MCF 10A (cell line): ENCODE data around the gene METTL13. TPM values are rescaled to one million over a fixed set of nuclear protein-coding genes. Genes with fewer than 3 reads are reported as not detected.

Experiments
- BruUV-seq: library from RNA; stranded (reverse); fragments of 400-500 nt; replicated peaks from 2 replicates; lab custom pipeline; 2021; lab: Mats Ljungman, UMichigan
- CTCF ChIA-PET: fragments of 300-600 bp; sonication (Branson Sonifier 250); formaldehyde crosslinking; extraction: SDS; loops from one replicate; lab custom pipeline; 2021; ENCODE audit warnings: antibody characterized with exemption, inconsistent platforms; lab: Yijun Ruan, JAX
- POLR2A ChIA-PET: fragments of 300-600, 350-650 bp; sonication (Branson Sonifier 250); formaldehyde crosslinking; extraction: SDS; loops from one replicate; lab custom pipeline; 2020; ENCODE audit warnings: antibody characterized with exemption, inconsistent platforms; lab: Yijun Ruan, JAX
- DNase-seq: peaks from one replicate; pipeline ENCODE4 v3.0.0-alpha.2; 2018; ENCODE audit not compliant: unreplicated experiment
- H3K27ac Mint-ChIP-seq: one replicate; pipeline ENCODE4 v1.8.0; 2022; ENCODE audit warnings: mild to moderate bottlenecking, low read depth, mixed read lengths; ENCODE audit not compliant: unreplicated experiment
- H3K27me3 Mint-ChIP-seq: one replicate; pipeline ENCODE4 v1.8.0; 2022; ENCODE audit warnings: mixed read lengths; ENCODE audit not compliant: insufficient read depth, unreplicated experiment
- H3K36me3 Mint-ChIP-seq: one replicate; pipeline ENCODE4 v1.8.0; 2022; ENCODE audit warnings: mild to moderate bottlenecking, moderate library complexity, mixed read lengths; ENCODE audit not compliant: insufficient read depth, unreplicated experiment
- H3K4me1 Mint-ChIP-seq: one replicate; pipeline ENCODE4 v1.8.0; 2022; ENCODE audit warnings: mixed read lengths; ENCODE audit not compliant: insufficient read depth, unreplicated experiment
- H3K4me3 Mint-ChIP-seq: one replicate; pipeline ENCODE4 v1.8.0; 2022; ENCODE audit warnings: mild to moderate bottlenecking, moderate library complexity, mixed read lengths; ENCODE audit not compliant: unreplicated experiment
- H3K9me3 Mint-ChIP-seq: one replicate; pipeline ENCODE4 v1.8.0; 2022; ENCODE audit warnings: mixed read lengths; ENCODE audit not compliant: unreplicated experiment
- CTCF ChIP-seq: fragments of 200-600 bp; IDR thresholded peaks from one replicate; pipeline ENCODE4 v1.8.0; 2022; ENCODE audit warnings: antibody characterized with exemption, mild to moderate bottlenecking; ENCODE audit not compliant: unreplicated experiment
- intact Hi-C: fragments of 100-400 bp; cut with micrococcal nuclease; formaldehyde crosslinking; loops from 2 replicates; pipeline ENCODE4 v1.14.1; 2022
- total RNA-seq: library from RNA; stranded (reverse); gene quantifications from 2 replicates; pipeline ENCODE4 v1.2.3, GENCODE V29; 2022

METTL13 gene
- total RNA-seq, 1 experiment from 2014 or later, result 30.7 TPM

GRCh38 chr1:171769754-171770153 lies 11.7 kb upstream of the METTL13 start:
- no peaks in the 10 kb centered on the region for H3K4me1 Mint-ChIP-seq
- no peaks in the 10 kb centered on the region for H3K9me3 Mint-ChIP-seq
- no peaks in the 10 kb centered on the region for H3K36me3 Mint-ChIP-seq
- POLR2A ChIA-PET, result no interaction called here
- no peak overlapping the region for H3K4me3 Mint-ChIP-seq
- H3K27me3 Mint-ChIP-seq, result peaks cover 23% of the 10 kb centered on the region
- no peak overlapping the region for H3K27ac Mint-ChIP-seq
- DNase-seq, result no peak
- no TSS peak for BruUV-seq
- TF ChIP-seq CTCF, result no peak
- intact Hi-C loops, result no loop called here
- CTCF ChIA-PET, result no interaction called here

- BruUV-seq, result no TSS peak
- POLR2A ChIA-PET, result interaction anchor here (0.6 kb wide), 1 partner anchor 30 kb away, joined by 3 read pairs; the partner anchor contains the start of gene VAMP4
- Mint-ChIP-seq H3K9me3 (no peaks in the 10 kb centered on the region), H3K27me3 (peaks cover 32% of the 10 kb centered on the region), H3K4me1 (no peaks in the 10 kb centered on the region), H3K36me3 (no peaks in the 10 kb centered on the region), H3K27ac (no peak overlapping the region), H3K4me3 (no peak overlapping the region)
- intact Hi-C loops, result no loop called here
- CTCF ChIA-PET, result interaction anchor here (0.6 kb wide), 2 partner anchors 21 to 37 kb away, joined by 3 read pairs; no protein-coding TSS in a partner anchor
- no peak for DNase-seq
- no peak for TF ChIP-seq CTCF
These were observed 9.1 kb upstream of the METTL13 start for GRCh38 chr1:171772312-171772711.

GRCh38 chr1:171780583-171781175 lies 781 bp upstream of the METTL13 start:
- Mint-ChIP-seq H3K4me3 (peak overlapping the region; percentile 84), H3K27ac (peak overlapping the region; percentile 95), H3K9me3 (no peaks in the 10 kb centered on the region), H3K36me3 (peaks cover 14% of the 10 kb centered on the region), H3K27me3 (no peaks in the 10 kb centered on the region), H3K4me1 (peaks cover 27% of the 10 kb centered on the region)
- ChIA-PET CTCF (interaction anchor here (0.9 to 3.0 kb wide), 7 partner anchors 20 to 207 kb away, joined by 4 to 27 read pairs (median 7); no protein-coding TSS in a partner anchor), POLR2A (interaction anchor here (0.6 to 12.6 kb wide), 22 partner anchors 9 to 1934 kb away, joined by 3 to 307 read pairs (median 5); partner anchors contain the start of genes DNM3, KLHL20 and VAMP4)
- BruUV-seq, result TSS peak; percentile 97
- TF ChIP-seq CTCF, result no peak
- intact Hi-C loops, result loop anchor here (1.0 to 10.0 kb wide), 2 partner anchors 38 to 574 kb away; partner anchors contain the start of gene VAMP4
- DNase-seq, result no peak

GRCh38 chr1:171783816-171784530 lies 2.5 kb downstream of the METTL13 start:
- TF ChIP-seq CTCF, result no peak
- no peak overlapping the region for H3K27ac Mint-ChIP-seq
- H3K4me3 Mint-ChIP-seq, result peak overlapping the region; percentile 84
- peaks cover 46% of the 10 kb centered on the region for H3K4me1 Mint-ChIP-seq
- BruUV-seq, result no TSS peak
- H3K9me3 Mint-ChIP-seq, result no peaks in the 10 kb centered on the region
- peaks cover 47% of the 10 kb centered on the region for H3K36me3 Mint-ChIP-seq
- no peaks in the 10 kb centered on the region for H3K27me3 Mint-ChIP-seq
- DNase-seq, result no peak
- intact Hi-C loops, result loop anchor here (10.0 kb wide), 1 partner anchor 571 kb away; no protein-coding TSS in a partner anchor
- CTCF ChIA-PET, result interaction anchor here (0.5 to 30.8 kb wide), 3 partner anchors 13 to 198 kb away, joined by 3 to 1502 read pairs (median 79); no protein-coding TSS in a partner anchor
- POLR2A ChIA-PET, result interaction anchor here (0.7 to 12.6 kb wide), 2 partner anchors 43 to 371 kb away, joined by 4 to 307 read pairs; partner anchors contain the start of gene VAMP4
